Measurements from ENCODE around the gene TBL1X. TPM values are rescaled to one million over a fixed set of nuclear protein-coding genes. Genes with fewer than 3 reads are reported as not detected.

Gene TBL1X
- total RNA-seq, 1 donor from 2014 or later: 26.4 TPM

DNA sequence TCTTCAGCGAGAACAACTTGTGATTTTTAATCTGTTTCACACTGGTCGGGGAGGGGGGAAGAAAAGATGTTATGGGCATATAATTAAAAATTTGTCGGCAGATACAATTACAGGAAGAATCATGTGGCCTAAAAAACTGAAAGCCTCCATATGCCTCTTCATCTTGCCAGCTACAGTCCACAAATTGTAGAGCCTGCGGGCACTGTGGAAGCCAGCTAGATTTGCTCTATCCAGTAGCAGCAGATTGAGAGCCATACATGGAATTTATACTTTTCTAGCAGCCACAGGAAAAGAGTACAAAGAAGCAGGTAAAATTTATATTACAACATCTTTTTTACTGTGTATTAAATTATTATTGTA is 147.3 kb downstream of the TBL1X start:
- no peak overlapping the region for H3K4me3 ChIP-seq (ENCODE audit: insufficient read depth, low read depth, low read length)
- no peak for DNase-seq (ENCODE audit: low read depth)
- peaks cover 6% of the 10 kb centered on the region for H3K4me1 Mint-ChIP-seq (ENCODE audit: low read depth, unreplicated experiment)
- H3K4me1 ChIP-seq (ENCODE audit: insufficient read depth, low read length): peaks cover 10% of the 10 kb centered on the region
- no peak overlapping the region for H3K4me2 ChIP-seq (ENCODE audit: low read length)
- no peaks in the 10 kb centered on the region for H3K27me3 Mint-ChIP-seq (ENCODE audit: low read depth, unreplicated experiment)
- TF ChIP-seq, protein P1, sequence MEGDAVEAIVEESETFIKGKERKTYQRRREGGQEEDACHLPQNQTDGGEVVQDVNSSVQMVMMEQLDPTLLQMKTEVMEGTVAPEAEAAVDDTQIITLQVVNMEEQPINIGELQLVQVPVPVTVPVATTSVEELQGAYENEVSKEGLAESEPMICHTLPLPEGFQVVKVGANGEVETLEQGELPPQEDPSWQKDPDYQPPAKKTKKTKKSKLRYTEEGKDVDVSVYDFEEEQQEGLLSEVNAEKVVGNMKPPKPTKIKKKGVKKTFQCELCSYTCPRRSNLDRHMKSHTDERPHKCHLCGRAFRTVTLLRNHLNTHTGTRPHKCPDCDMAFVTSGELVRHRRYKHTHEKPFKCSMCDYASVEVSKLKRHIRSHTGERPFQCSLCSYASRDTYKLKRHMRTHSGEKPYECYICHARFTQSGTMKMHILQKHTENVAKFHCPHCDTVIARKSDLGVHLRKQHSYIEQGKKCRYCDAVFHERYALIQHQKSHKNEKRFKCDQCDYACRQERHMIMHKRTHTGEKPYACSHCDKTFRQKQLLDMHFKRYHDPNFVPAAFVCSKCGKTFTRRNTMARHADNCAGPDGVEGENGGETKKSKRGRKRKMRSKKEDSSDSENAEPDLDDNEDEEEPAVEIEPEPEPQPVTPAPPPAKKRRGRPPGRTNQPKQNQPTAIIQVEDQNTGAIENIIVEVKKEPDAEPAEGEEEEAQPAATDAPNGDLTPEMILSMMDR (IDR thresholded peaks at IDR 0.05; ENCODE audit: insufficient read depth, low read depth, low read length): no peak
- no peak for TF ChIP-seq EZH2 (IDR thresholded peaks at IDR 0.05; ENCODE audit: insufficient read depth, low read length)
- H3K36me3 ChIP-seq (ENCODE audit: insufficient read depth, low read length): no peaks in the 10 kb centered on the region
- no peak overlapping the region for H3K27ac ChIP-seq (ENCODE audit: low read depth, low read length)
- H3K4me3 Mint-ChIP-seq (ENCODE audit: unreplicated experiment): no peak overlapping the region
- no peaks in the 10 kb centered on the region for H3K9me3 Mint-ChIP-seq (ENCODE audit: unreplicated experiment)
- no peaks in the 10 kb centered on the region for H3K36me3 Mint-ChIP-seq (ENCODE audit: low read depth, unreplicated experiment)
- H4K20me1 ChIP-seq (ENCODE audit: insufficient read depth, low read length): no peaks in the 10 kb centered on the region
- FAIRE-seq: no peak
- H3K9me3 ChIP-seq (ENCODE audit: insufficient read depth, low read depth, low read length): no peaks in the 10 kb centered on the region
- H2AFZ ChIP-seq (ENCODE audit: low read depth, low read length): no peak overlapping the region
- H3K9ac ChIP-seq (ENCODE audit: low read length): no peak overlapping the region
- no peak overlapping the region for H3K27ac Mint-ChIP-seq (ENCODE audit: unreplicated experiment)
- H3K27me3 ChIP-seq (ENCODE audit: insufficient read depth, low read length): no peaks in the 10 kb centered on the region
- no peaks in the 10 kb centered on the region for H3K79me2 ChIP-seq (ENCODE audit: insufficient read depth, low read length)

DNA sequence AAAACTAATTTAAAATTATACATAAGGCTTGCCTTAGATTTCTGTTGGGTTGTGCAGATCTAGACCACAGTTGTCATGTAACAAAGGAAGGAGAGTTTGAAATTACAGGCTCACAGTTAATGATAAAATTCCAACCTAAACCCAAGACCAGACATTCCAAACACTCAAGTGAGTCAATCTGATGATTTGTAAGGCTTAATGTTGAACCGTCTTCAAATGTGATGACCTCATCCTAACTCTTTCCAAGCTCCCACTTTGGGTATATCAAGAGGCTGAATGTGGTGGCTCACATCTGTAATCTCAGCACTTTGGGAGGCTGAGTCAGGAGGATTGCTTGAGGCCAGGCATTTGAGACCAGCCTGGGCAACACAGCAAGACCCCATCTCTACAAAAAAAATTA is 149.2 kb downstream of the TBL1X start:
- FAIRE-seq (peak; percentile 5), DNase-seq (ENCODE audit: low read depth) (peak; percentile 89)
- no peak overlapping the region for H3K4me3 Mint-ChIP-seq (ENCODE audit: unreplicated experiment)

DNA sequence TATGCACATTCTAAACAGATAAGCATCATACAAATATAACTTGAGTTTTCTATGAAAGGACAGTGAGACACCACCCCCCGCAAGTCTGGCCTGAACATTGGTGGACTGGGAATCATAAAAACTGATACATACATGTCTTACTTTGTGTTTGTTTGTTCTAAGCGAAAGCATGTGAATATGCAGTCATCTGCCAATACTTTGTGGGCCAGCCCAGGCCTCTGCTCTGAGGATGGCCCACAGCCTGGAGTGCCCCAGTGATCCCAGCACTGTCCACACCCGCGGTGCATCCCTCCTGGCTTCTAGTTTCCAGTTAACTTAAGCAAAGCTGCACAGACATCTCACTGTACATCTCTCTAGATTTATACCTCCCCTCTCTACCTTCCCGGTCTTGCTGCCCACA is 154.3 kb downstream of the TBL1X start:
- Histone ChIP-seq H4K20me1 (ENCODE audit: insufficient read depth, low read length) (no peaks in the 10 kb centered on the region), H3K4me2 (ENCODE audit: low read length) (no peak overlapping the region), H3K9me3 (ENCODE audit: insufficient read depth, low read depth, low read length) (no peaks in the 10 kb centered on the region), H3K79me2 (ENCODE audit: insufficient read depth, low read length) (no peaks in the 10 kb centered on the region), H3K4me3 (ENCODE audit: insufficient read depth, low read depth, low read length) (no peak overlapping the region), H3K9ac (ENCODE audit: low read length) (no peak overlapping the region), H3K4me1 (ENCODE audit: insufficient read depth, low read length) (no peaks in the 10 kb centered on the region), H2AFZ (ENCODE audit: low read depth, low read length) (no peak overlapping the region), H3K36me3 (ENCODE audit: insufficient read depth, low read length) (no peaks in the 10 kb centered on the region), H3K27ac (ENCODE audit: low read depth, low read length) (no peak overlapping the region), H3K27me3 (ENCODE audit: insufficient read depth, low read length) (no peaks in the 10 kb centered on the region)
- Mint-ChIP-seq H3K9me3 (ENCODE audit: unreplicated experiment) (no peaks in the 10 kb centered on the region), H3K27ac (ENCODE audit: unreplicated experiment) (no peak overlapping the region), H3K36me3 (ENCODE audit: low read depth, unreplicated experiment) (peaks cover 2% of the 10 kb centered on the region), H3K4me3 (ENCODE audit: unreplicated experiment) (no peak overlapping the region), H3K27me3 (ENCODE audit: low read depth, unreplicated experiment) (no peaks in the 10 kb centered on the region), H3K4me1 (ENCODE audit: low read depth, unreplicated experiment) (peaks cover 12% of the 10 kb centered on the region)
- DNase-seq (ENCODE audit: low read depth) (no peak), FAIRE-seq (peak; percentile 67)
- TF ChIP-seq, protein P1 (IDR thresholded peaks at IDR 0.05; ENCODE audit: insufficient read depth, low read depth, low read length): no peak
- TF ChIP-seq EZH2 (IDR thresholded peaks at IDR 0.05; ENCODE audit: insufficient read depth, low read length): no peak

More for the DNA sequence above, 149.2 kb downstream of the TBL1X start:
- Histone ChIP-seq H3K4me2 (ENCODE audit: low read length) (no peak overlapping the region), H3K27me3 (ENCODE audit: insufficient read depth, low read length) (no peaks in the 10 kb centered on the region), H4K20me1 (ENCODE audit: insufficient read depth, low read length) (no peaks in the 10 kb centered on the region), H2AFZ (ENCODE audit: low read depth, low read length) (no peak overlapping the region), H3K27ac (ENCODE audit: low read depth, low read length) (no peak overlapping the region), H3K9me3 (ENCODE audit: insufficient read depth, low read depth, low read length) (no peaks in the 10 kb centered on the region), H3K4me1 (ENCODE audit: insufficient read depth, low read length) (peaks cover 10% of the 10 kb centered on the region), H3K36me3 (ENCODE audit: insufficient read depth, low read length) (no peaks in the 10 kb centered on the region), H3K4me3 (ENCODE audit: insufficient read depth, low read depth, low read length) (no peak overlapping the region), H3K79me2 (ENCODE audit: insufficient read depth, low read length) (no peaks in the 10 kb centered on the region), H3K9ac (ENCODE audit: low read length) (no peak overlapping the region)
- Mint-ChIP-seq H3K36me3 (ENCODE audit: low read depth, unreplicated experiment) (peaks cover 2% of the 10 kb centered on the region), H3K4me1 (ENCODE audit: low read depth, unreplicated experiment) (peaks cover 9% of the 10 kb centered on the region), H3K9me3 (ENCODE audit: unreplicated experiment) (no peaks in the 10 kb centered on the region), H3K27ac (ENCODE audit: unreplicated experiment) (no peak overlapping the region), H3K27me3 (ENCODE audit: low read depth, unreplicated experiment) (no peaks in the 10 kb centered on the region)
- no peak for TF ChIP-seq EZH2 (IDR thresholded peaks at IDR 0.05; ENCODE audit: insufficient read depth, low read length)

Data from astrocyte (in vitro differentiated cells and primary cell).